Dedifferentiated amniotic fluid mesenchymal stem cell (primary cell): ENCODE data around the gene DIPK1B.

Experiments used
- DNase-seq: peaks from one replicate; pipeline ENCODE4 v3.0.0-alpha.2; 2016; ENCODE audit errors: extremely low spot score

The DIPK1B gene

GRCh38 chr9:136686794-136687711 lies 25.3 kb upstream of the DIPK1B start, which contains the start of gene AGPAT2:
Gene AGPAT2 (minus strand): TSS chr9:136687457. CDS start chr9:136687357, 100 bp downstream.
- DNase-seq, result no peak

- no peak for DNase-seq
Observed at GRCh38 chr9:136687721-136688223, 24.6 kb upstream of the DIPK1B start.

- DNase-seq, result no peak
Observed at GRCh38 chr9:136688274-136689107, 23.9 kb upstream of the DIPK1B start.

GRCh38 chr9:136689108-136689460 lies 23.3 kb upstream of the DIPK1B start:
- DNase-seq, result no peak

GRCh38 chr9:136690104-136690805 lies 22.1 kb upstream of the DIPK1B start:
- no peak for DNase-seq

- DNase-seq, result no peak
Observed at GRCh38 chr9:136690806-136691261, 21.5 kb upstream of the DIPK1B start.

GRCh38 chr9:136691316-136692184 lies 20.8 kb upstream of the DIPK1B start:
- DNase-seq, result no peak

- DNase-seq, result no peak
Observed at GRCh38 chr9:136692185-136693134, 19.9 kb upstream of the DIPK1B start.

GRCh38 chr9:136693135-136693489 lies 19.3 kb upstream of the DIPK1B start:
- no peak for DNase-seq

GRCh38 chr9:136693490-136694162 lies 18.7 kb upstream of the DIPK1B start:
- DNase-seq, result no peak

GRCh38 chr9:136694163-136694871 lies 18.1 kb upstream of the DIPK1B start:
- DNase-seq, result no peak

- no peak for DNase-seq
Observed at GRCh38 chr9:136694872-136695247, 17.5 kb upstream of the DIPK1B start.

- no peak for DNase-seq
Observed at GRCh38 chr9:136695435-136695895, 16.9 kb upstream of the DIPK1B start.

- no peak for DNase-seq
Observed at GRCh38 chr9:136695955-136696354, 16.4 kb upstream of the DIPK1B start.

GRCh38 chr9:136696502-136696901 lies 15.9 kb upstream of the DIPK1B start:
- DNase-seq, result no peak

GRCh38 chr9:136697146-136697820 lies 15.1 kb upstream of the DIPK1B start:
- no peak for DNase-seq

- no peak for DNase-seq
Observed at GRCh38 chr9:136697821-136698526, 14.4 kb upstream of the DIPK1B start.
